GM12865 (cell line): Measurements from ENCODE around the gene OR4F6.

Source experiments
- DNase-seq: peaks from one replicate; pipeline ENCODE4 v3.0.0; 2010; ENCODE audit warnings: low read depth
- H3K4me3 ChIP-seq: 2 replicates; pipeline ENCODE4 v1.5.1; 2011; ENCODE audit warnings: mild to moderate bottlenecking, low read depth, low read length, control low read depth
- TF ChIP-seq, protein P1 (sequence below): IDR thresholded peaks from 2 replicates; pipeline ENCODE4 v1.5.1; 2011; ENCODE audit warnings: low read length, control low read depth, low read depth, inconsistent platforms; ENCODE audit not compliant: insufficient read depth; ENCODE audit errors: missing control alignments

OR4F6 gene

DNA sequence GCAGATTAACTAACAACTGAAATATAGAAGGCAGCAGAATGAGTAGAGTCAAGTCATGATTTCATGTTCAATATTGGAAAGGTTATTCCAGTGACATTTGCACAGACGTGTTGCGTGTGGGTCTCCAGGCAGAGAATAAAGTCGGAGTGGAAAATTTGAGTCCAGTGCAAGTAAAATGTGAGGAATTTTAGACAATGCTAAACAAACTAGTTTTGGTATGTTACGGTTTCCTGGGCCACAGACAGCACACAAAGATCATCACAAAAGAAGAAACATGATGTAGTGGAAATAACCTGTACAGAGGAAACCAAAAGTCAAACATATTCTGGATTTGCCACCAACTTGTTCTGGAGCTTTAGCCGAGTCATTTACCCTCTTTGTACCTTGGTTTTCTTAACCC, 367 bp downstream of the OR4F6 start:
- H3K4me3 ChIP-seq = no peak overlapping the region
- DNase-seq = no peak
- TF ChIP-seq, protein P1, sequence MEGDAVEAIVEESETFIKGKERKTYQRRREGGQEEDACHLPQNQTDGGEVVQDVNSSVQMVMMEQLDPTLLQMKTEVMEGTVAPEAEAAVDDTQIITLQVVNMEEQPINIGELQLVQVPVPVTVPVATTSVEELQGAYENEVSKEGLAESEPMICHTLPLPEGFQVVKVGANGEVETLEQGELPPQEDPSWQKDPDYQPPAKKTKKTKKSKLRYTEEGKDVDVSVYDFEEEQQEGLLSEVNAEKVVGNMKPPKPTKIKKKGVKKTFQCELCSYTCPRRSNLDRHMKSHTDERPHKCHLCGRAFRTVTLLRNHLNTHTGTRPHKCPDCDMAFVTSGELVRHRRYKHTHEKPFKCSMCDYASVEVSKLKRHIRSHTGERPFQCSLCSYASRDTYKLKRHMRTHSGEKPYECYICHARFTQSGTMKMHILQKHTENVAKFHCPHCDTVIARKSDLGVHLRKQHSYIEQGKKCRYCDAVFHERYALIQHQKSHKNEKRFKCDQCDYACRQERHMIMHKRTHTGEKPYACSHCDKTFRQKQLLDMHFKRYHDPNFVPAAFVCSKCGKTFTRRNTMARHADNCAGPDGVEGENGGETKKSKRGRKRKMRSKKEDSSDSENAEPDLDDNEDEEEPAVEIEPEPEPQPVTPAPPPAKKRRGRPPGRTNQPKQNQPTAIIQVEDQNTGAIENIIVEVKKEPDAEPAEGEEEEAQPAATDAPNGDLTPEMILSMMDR = no peak

DNA sequence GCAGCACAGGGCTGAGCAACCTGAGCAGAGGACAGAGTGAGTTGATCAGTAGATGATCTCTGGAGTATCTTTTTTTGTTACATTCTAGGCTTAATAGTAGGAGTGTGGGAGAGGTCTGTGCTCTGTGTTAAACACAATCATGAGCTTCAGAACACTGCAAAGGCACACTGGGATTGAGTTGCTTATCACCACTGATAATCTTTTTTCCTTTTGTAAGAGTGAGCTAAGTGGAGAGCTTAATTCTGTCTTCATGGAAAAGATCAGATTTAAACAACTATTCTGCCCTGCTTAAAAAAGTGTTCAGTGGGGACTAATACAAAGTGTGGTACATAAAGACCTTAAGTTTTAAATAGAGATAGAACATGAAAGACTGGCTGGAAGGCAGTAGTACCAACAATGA, 1.1 kb downstream of the OR4F6 start:
- H3K4me3 ChIP-seq = no peak overlapping the region
- TF ChIP-seq, protein P1 = no peak
- no peak for DNase-seq

DNA sequence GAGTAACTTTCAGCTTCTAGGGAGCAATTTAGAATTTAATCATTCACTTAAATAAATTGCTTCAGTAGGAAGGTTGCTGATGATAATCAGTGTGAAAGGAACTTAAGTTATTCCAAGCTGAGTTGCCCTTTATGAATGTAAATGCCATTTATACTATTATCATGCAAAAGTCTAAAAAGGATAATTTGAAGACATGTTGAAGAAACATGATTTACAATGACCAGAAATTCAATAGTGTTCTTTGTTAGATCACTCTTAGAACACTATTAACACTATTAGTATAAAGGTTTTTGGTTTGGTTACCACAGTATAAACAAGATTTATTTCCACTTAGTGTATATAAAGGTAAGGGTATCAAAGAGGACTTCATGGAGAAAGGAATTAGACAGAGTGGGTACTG, 1.6 kb downstream of the OR4F6 start:
- TF ChIP-seq, protein P1 = no peak
- DNase-seq = no peak

DNA sequence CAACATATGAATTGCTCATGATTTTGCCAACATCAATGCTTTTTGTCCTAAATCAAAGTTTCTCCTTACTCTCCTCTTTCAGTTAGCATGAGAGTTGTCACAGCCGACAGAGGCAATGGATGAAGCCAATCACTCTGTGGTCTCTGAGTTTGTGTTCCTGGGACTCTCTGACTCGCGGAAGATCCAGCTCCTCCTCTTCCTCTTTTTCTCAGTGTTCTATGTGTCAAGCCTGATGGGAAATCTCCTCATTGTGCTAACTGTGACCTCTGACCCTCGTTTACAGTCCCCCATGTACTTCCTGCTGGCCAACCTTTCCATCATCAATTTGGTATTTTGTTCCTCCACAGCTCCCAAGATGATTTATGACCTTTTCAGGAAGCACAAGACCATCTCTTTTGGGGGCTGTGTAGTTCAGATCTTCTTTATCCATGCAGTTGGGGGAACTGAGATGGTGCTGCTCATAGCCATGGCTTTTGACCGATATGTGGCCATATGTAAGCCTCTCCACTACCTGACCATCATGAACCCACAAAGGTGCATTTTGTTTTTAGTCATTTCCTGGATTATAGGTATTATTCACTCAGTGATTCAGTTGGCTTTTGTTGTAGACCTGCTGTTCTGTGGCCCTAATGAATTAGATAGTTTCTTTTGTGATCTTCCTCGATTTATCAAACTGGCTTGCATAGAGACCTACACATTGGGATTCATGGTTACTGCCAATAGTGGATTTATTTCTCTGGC, 2.5 kb downstream of the OR4F6 start:
- DNase-seq = no peak
- H3K4me3 ChIP-seq = no peak overlapping the region
- TF ChIP-seq, protein P1 = no peak

More for the DNA sequence above, 1.6 kb downstream of the OR4F6 start:
- H3K4me3 ChIP-seq = no peak overlapping the region

DNA sequence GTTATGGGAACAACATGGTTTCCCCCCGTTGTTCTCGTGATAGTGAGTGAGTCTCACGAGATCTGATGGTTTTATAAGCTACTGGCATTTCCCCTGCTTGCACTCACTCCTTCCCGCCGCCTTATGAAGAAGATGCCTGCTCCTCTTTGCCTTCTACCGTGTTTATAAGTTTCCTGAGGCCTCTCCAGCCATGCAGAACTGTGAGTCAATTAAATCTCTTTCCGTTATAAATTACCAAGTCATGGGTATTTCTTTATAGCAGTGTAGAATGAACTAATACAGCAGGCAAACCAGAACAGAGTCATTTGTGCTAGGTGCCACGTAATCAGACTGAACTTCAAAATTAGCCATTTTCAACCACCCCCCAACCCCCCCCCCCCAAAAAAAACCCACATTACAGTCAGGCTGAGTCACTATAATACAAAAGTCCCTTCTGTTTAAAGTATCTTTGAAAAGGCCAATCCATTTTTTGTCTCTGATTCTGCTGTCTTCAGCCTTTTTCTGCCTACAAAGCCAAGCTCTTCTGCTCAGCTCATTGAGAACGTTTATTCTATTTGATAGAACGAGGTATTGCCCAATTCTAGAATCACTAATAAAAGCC, 4.1 kb downstream of the OR4F6 start:
- DNase-seq = peak; percentile 2
- H3K4me3 ChIP-seq = no peak overlapping the region
- TF ChIP-seq, protein P1 = no peak

GRCh38 chr15:101808201-101808600, 4.9 kb downstream of the OR4F6 start:
- no peak overlapping the region for H3K4me3 ChIP-seq
- TF ChIP-seq, protein P1 = no peak
- DNase-seq = no peak

- H3K4me3 ChIP-seq = no peak overlapping the region
- no peak for DNase-seq
- TF ChIP-seq, protein P1 = no peak
Observed at GRCh38 chr15:101810456-101810855, 7.1 kb downstream of the OR4F6 start.
